Omental fat pad (tissue), 4 donors: Measurements from ENCODE around the gene PATJ. TPM values are rescaled to one million over a fixed set of nuclear protein-coding genes. Genes with fewer than 3 reads are reported as not detected.

Experiments
- ATAC-seq: fragments of 150-250 bp; one replicate; pipeline ENCODE4 v1.9.1; 2016; ENCODE audit warnings: mild to moderate bottlenecking, moderate library complexity; ENCODE audit not compliant: low FRiP score
- DNase-seq: peaks from one replicate; pipeline ENCODE4 v3.0.0-alpha.2; 2019; ENCODE audit warnings: low spot score
- CTCF ChIP-seq, 3 donors: fragments of 450-650 bp; IDR thresholded peaks; one replicate each; pipeline ENCODE4 v1.5.1; 2016 to 2017; ENCODE audit warnings: antibody characterized with exemption in 3 of 3, mild to moderate bottlenecking in 3 of 3, moderate library complexity in 2 of 3
- total RNA-seq, 4 donors: library from RNA; depleted of rRNA; stranded (reverse); fragments of >200 nt; gene quantifications; one replicate each; pipeline ENCODE4 v1.1.0, GENCODE V29; 2016

The PATJ gene
- total RNA-seq, 4 donors from 2014 or later, result 12.1 to 31.4 (median 20.0) TPM

- TF ChIP-seq CTCF (IDR thresholded peaks at IDR 0.05), result no peak
- ATAC-seq, result no peak
- no peak for DNase-seq
Observed at GRCh38 chr1:62198069-62198780, 455.9 kb downstream of the PATJ start.

GRCh38 chr1:62198781-62199125 is 456.5 kb downstream of the PATJ start:
- DNase-seq (no peak), ATAC-seq (no peak)
- TF ChIP-seq CTCF (IDR thresholded peaks at IDR 0.05), result no peak

- ATAC-seq, result no peak
- DNase-seq, result no peak
- TF ChIP-seq CTCF (IDR thresholded peaks at IDR 0.05), result no peak
Observed at GRCh38 chr1:62207187-62207586, 464.9 kb downstream of the PATJ start.

- no peak for DNase-seq
- TF ChIP-seq CTCF (IDR thresholded peaks at IDR 0.05), result no peak
- no peak for ATAC-seq
Observed at GRCh38 chr1:62208087-62208486, 465.8 kb downstream of the PATJ start.

- TF ChIP-seq CTCF (IDR thresholded peaks at IDR 0.05), result no peak
- ATAC-seq (no peak), DNase-seq (no peak)
Observed at GRCh38 chr1:62208970-62209369, 466.7 kb downstream of the PATJ start.

- TF ChIP-seq CTCF (IDR thresholded peaks at IDR 0.05), result no peak
- ATAC-seq, result no peak
- no peak for DNase-seq
Observed at GRCh38 chr1:62209931-62210595, 467.8 kb downstream of the PATJ start.

- TF ChIP-seq CTCF (IDR thresholded peaks at IDR 0.05), result no peak
- ATAC-seq, result no peak
Observed at GRCh38 chr1:62210960-62211359, 468.7 kb downstream of the PATJ start.

More at GRCh38 chr1:62210960-62211359, 468.7 kb downstream of the PATJ start:
- no peak for DNase-seq
